Lung (tissue), 12 donors: ENCODE data around the gene ATXN2. TPM values are rescaled to one million over a fixed set of nuclear protein-coding genes. Genes with fewer than 3 reads are reported as not detected.
A peak's percentile ranks its signal among the peaks of the same experiment; 100 is the strongest.
"Not testable (repeated sequence)": the region's sequence is repeated elsewhere in the genome, so short reads cannot be mapped to it uniquely, and the experiment has no call there.

Experiments used
- ATAC-seq: fragments of 200-7000 bp; cut with Tn5 transposase; one replicate; pipeline ENCODE4 v1.9.1; 2020; ENCODE audit warnings: moderate number of reproducible peaks; ENCODE audit not compliant: insufficient read depth, low FRiP score
- DNase-seq, 3 donors: peaks; one replicate each; pipeline ENCODE4 v3.0.0-alpha.2; 2013 to 2017
- H3K27ac ChIP-seq, 2 donors: one replicate each; pipeline ENCODE4 v1.5.1; 2013; ENCODE audit warnings: mild to moderate bottlenecking in 2 of 2, moderate library complexity in 2 of 2, control low read depth in 1 of 2, inconsistent platforms in 1 of 2, low read depth in 1 of 2, low read length in 1 of 2
- H3K27me3 ChIP-seq, 3 donors: one replicate each; pipeline ENCODE4 v1.5.1; 2013; ENCODE audit warnings: low read length in 2 of 3; ENCODE audit not compliant: control insufficient read depth in 3 of 3, insufficient read depth in 3 of 3
- H3K36me3 ChIP-seq, 4 donors: one replicate each; pipeline ENCODE4 v1.5.1; 2013; ENCODE audit warnings: low read length in 4 of 4, mild to moderate bottlenecking in 1 of 4, moderate library complexity in 1 of 4; ENCODE audit not compliant: control insufficient read depth in 4 of 4, insufficient read depth in 4 of 4
- H3K4me1 ChIP-seq, 5 donors: one replicate each; pipeline ENCODE4 v1.5.1; 2013; ENCODE audit warnings: low read length in 5 of 5, mild to moderate bottlenecking in 2 of 5, moderate library complexity in 1 of 5; ENCODE audit not compliant: control insufficient read depth in 5 of 5, insufficient read depth in 5 of 5
- H3K4me3 ChIP-seq: one replicate; pipeline ENCODE4 v1.5.1; 2013; ENCODE audit warnings: mild to moderate bottlenecking, control low read depth, moderate library complexity
- H3K9ac ChIP-seq, 2 donors: one replicate each; pipeline ENCODE4 v1.5.1; 2013; ENCODE audit warnings: low read length in 2 of 2, control low read depth in 1 of 2; ENCODE audit not compliant: insufficient read depth in 1 of 2
- H3K9me3 ChIP-seq, 4 donors: one replicate each; pipeline ENCODE4 v1.5.1; 2013; ENCODE audit warnings: low read length in 3 of 4, mild to moderate bottlenecking in 1 of 4, moderate library complexity in 1 of 4; ENCODE audit not compliant: control insufficient read depth in 4 of 4, insufficient read depth in 3 of 4
- CTCF ChIP-seq: IDR thresholded peaks from 2 replicates; pipeline ENCODE4 v1.5.1; 2012; ENCODE audit warnings: mild to moderate bottlenecking; ENCODE audit errors: control extremely low read depth, extremely low read depth
- WGBS, 2 donors: extraction: QIAGEN DNeasy Blood & Tissue Kit; methylation state at CpG; one replicate each; pipeline ENCODE4 v1.1.7; 2013; 5-methylcytosine and 5-hydroxymethylcytosine counted together
- polyA plus RNA-seq, 2 donors: library from polyadenylated mRNA; stranded (reverse); fragments of 200-250 nt; gene quantifications; one replicate each; pipeline ENCODE4 v1.2.1, GENCODE V29; 2013
- total RNA-seq, 2 donors: library from RNA; depleted of rRNA in 1 of 2; stranded (reverse); fragments of >200 nt in 1 of 2; gene quantifications; one replicate each; pipeline ENCODE4 v1.2.1, GENCODE V29; 2014 to 2021
- donor health status: control.
- donor health status: control.
- donor health status: Bipolar disorder and iron deficiency.
- donor health status: healthy.
- donor health status: DM: yes; HTN: yes; CAD: no.

Gene ATXN2
- total and polyA plus RNA-seq, 4 donors = 18.0 to 100 (median 43.5) TPM

- H3K9me3 ChIP-seq = no peaks in the 10 kb centered on the region
- H3K27ac ChIP-seq = no peak overlapping the region
- DNase-seq = no peak
- H3K27me3 ChIP-seq = no peaks in the 10 kb centered on the region
- peaks cover 0 to 15% (median 0%) of the 10 kb centered on the region in 5 donors for H3K4me1 ChIP-seq
- TF ChIP-seq CTCF = no peak
- no peak for ATAC-seq
- WGBS, 2 donors = 61 to 93% methylated on average over 2 of the region's 2 CpGs
- H3K36me3 ChIP-seq = peaks cover 14 to 43% (median 29%) of the 10 kb centered on the region in 4 donors
- no peak overlapping the region for H3K4me3 ChIP-seq
- no peak overlapping the region for H3K9ac ChIP-seq
Observed at GRCh38 chr12:111519937-111520336, 79.2 kb downstream of the ATXN2 start.

GRCh38 chr12:111519083-111519482 lies 80.0 kb downstream of the ATXN2 start:
- no peak overlapping the region for H3K4me3 ChIP-seq
- H3K4me1 ChIP-seq = peaks cover 0 to 15% (median 0%) of the 10 kb centered on the region in 5 donors
- no peak for DNase-seq
- H3K36me3 ChIP-seq = peaks cover 14 to 37% (median 27%) of the 10 kb centered on the region in 4 donors
- no peak for ATAC-seq
- H3K27me3 ChIP-seq = no peaks in the 10 kb centered on the region
- H3K27ac ChIP-seq = peak overlapping the region in 1 of 2 donors; percentile 45
- H3K9me3 ChIP-seq = no peaks in the 10 kb centered on the region
- TF ChIP-seq CTCF = no peak
- no peak overlapping the region for H3K9ac ChIP-seq

GRCh38 chr12:111507719-111508118 lies 91.4 kb downstream of the ATXN2 start:
- H3K36me3 ChIP-seq = peaks cover 11 to 38% (median 19%) of the 10 kb centered on the region in 4 donors
- not testable (repeated sequence) for DNase-seq, H3K27me3 ChIP-seq, H3K9ac ChIP-seq, H3K9me3 ChIP-seq, H3K4me3 ChIP-seq, H3K27ac ChIP-seq, H3K4me1 ChIP-seq, ATAC-seq
- WGBS, 2 donors = 87 to 96% methylated on average over 5 of the region's 6 CpGs

GRCh38 chr12:111507258-111507657 lies 91.9 kb downstream of the ATXN2 start:
- H3K27me3 ChIP-seq, H3K9me3 ChIP-seq, H3K4me3 ChIP-seq, H3K9ac ChIP-seq, ATAC-seq, H3K27ac ChIP-seq, H3K4me1 ChIP-seq, DNase-seq: not testable (repeated sequence)
- WGBS, 2 donors = 96 to 97% methylated on average over 12 to 31 of the region's 31 CpGs
- H3K36me3 ChIP-seq = peaks cover 10 to 39% (median 21%) of the 10 kb centered on the region in 4 donors
